ENCODE results near the gene PHF21A. TPM values are rescaled to one million over a fixed set of nuclear protein-coding genes. Genes with fewer than 3 reads are reported as not detected.

Gene PHF21A
- total and polyA plus RNA-seq, 2 of the 8 experiments (the other 6 are each of a cell fraction or from before 2014, with no cell fraction given), result 17.6 to 40.3 TPM

DNA sequence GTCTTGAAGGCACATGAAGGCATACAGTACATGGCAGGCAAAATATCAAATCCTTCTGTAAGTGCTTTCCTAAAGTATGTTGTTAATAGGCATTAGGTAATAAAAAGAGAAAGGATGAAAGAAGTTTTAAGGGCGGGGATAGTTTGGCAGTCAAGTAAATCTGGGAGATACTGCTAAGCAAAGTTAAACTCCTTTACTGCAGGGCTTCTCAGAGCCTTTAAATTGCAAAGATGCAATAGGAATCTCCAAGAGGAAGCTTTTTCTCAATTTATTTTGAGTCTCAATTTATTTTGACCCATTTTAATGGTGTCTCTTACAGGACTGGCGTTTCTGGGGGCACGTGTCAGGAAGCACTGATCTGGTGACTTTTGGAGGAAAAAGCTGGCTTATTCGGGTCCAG lies 12.8 kb upstream of the PHF21A start:
- H3K56ac ChIP-seq (replicated peaks; ENCODE audit: insufficient read length, low read depth, low read length), result no peak overlapping the region
- H2AFZ ChIP-seq (ENCODE audit: low read length), result no peak overlapping the region

More for the DNA sequence above, 12.8 kb upstream of the PHF21A start:
- Histone ChIP-seq H3K23ac (ENCODE audit: insufficient read length) (no peak overlapping the region), H3K36me3 (ENCODE audit: control insufficient read depth in 2 of 4, insufficient read depth in 4 of 4, low read length in 3 of 4) (no peaks in the 10 kb centered on the region), H3K18ac (ENCODE audit: extremely low read depth, low read length) (no peak overlapping the region), H4K5ac (ENCODE audit: insufficient read length, low read depth, low read length) (no peak overlapping the region), H2AK5ac (ENCODE audit: low read depth, low read length) (no peak overlapping the region), H3K4me2 (ENCODE audit: insufficient read depth in 1 of 2, low read depth in 2 of 2, low read length in 2 of 2) (no peak overlapping the region), H2BK120ac (replicated peaks; ENCODE audit: low read depth, low read length) (no peak overlapping the region), H2BK20ac (ENCODE audit: low read length) (no peak overlapping the region), H3K4me1 (replicated peaks in 1 of 4; ENCODE audit: control insufficient read depth in 3 of 4, insufficient read depth in 4 of 4, low read length in 3 of 4) (peaks cover 0 to 2% (median 0%) of the 10 kb centered on the region in 4 experiments; a peak in 1 of 7 replicates), H3K27me3 (replicated peaks in 1 of 4; ENCODE audit: control insufficient read depth in 3 of 4, extremely low read depth in 1 of 4, insufficient read depth in 3 of 4, low read length in 3 of 4) (no peaks in the 10 kb centered on the region), H3K4ac (replicated peaks; ENCODE audit: insufficient read length, low read depth, low read length) (no peak overlapping the region), H4K91ac (replicated peaks; ENCODE audit: insufficient read length, low read length) (no peak overlapping the region), H3K4me3 (ENCODE audit: extremely low read depth in 1 of 4, insufficient read depth in 2 of 4, low read depth in 3 of 4, low read length in 4 of 4) (no peak overlapping the region), H4K20me1 (replicated peaks in 1 of 2; ENCODE audit: control insufficient read depth in 1 of 2, insufficient read depth in 2 of 2, low read length in 2 of 2) (no peaks in the 10 kb centered on the region), H3K23me2 (ENCODE audit: low read depth, low read length) (no peaks in the 10 kb centered on the region), H4K8ac (ENCODE audit: extremely low read depth, insufficient read depth, low read length) (no peak overlapping the region), H3K9me3 (ENCODE audit: insufficient read depth in 2 of 2, low read depth in 1 of 2, low read length in 1 of 2) (no peaks in the 10 kb centered on the region), H3K79me1 (ENCODE audit: low read depth, low read length) (no peaks in the 10 kb centered on the region), H3K9ac (replicated peaks in 1 of 4; ENCODE audit: extremely low read depth in 1 of 4, low read depth in 3 of 4, low read length in 3 of 4) (no peak overlapping the region), H2BK12ac (ENCODE audit: low read depth, low read length) (no peak overlapping the region), H3K79me2 (ENCODE audit: control insufficient read depth in 1 of 2, insufficient read depth in 2 of 2, low read length in 2 of 2) (no peaks in the 10 kb centered on the region), H2BK15ac (ENCODE audit: low read length) (no peak overlapping the region), H2BK5ac (ENCODE audit: low read depth, low read length) (no peak overlapping the region), H3K14ac (ENCODE audit: insufficient read length) (no peak overlapping the region), H3K27ac (ENCODE audit: low read depth, low read length) (no peak overlapping the region)
- DNase-seq (ENCODE audit: low read depth in 1 of 2, low spot score in 2 of 2) (no peak), FAIRE-seq (no peak)
- POLR2A ChIA-PET (ENCODE audit: partially characterized antibody), result interaction anchor here (0.8 to 1.8 kb wide), 7 partner anchors 10 to 182 kb away, joined by 3 to 11 read pairs (median 4); no protein-coding TSS in a partner anchor
- TF ChIP-seq GTF2F1 (IDR thresholded peaks at IDR 0.05; ENCODE audit: borderline replicate concordance, low read depth, low read length) (no peak), SAP30 (IDR thresholded peaks at IDR 0.05; ENCODE audit: insufficient read depth, insufficient replicate concordance, low read length) (no peak), BCL11A (IDR thresholded peaks at IDR 0.05; ENCODE audit: low read depth in 2 of 2, low read length in 2 of 2) (no peak), TEAD4 (IDR thresholded peaks at IDR 0.05; ENCODE audit: low read depth, low read length) (no peak), SP2 (IDR thresholded peaks at IDR 0.05; ENCODE audit: low read length) (no peak), KDM4A (IDR thresholded peaks at IDR 0.05; ENCODE audit: low read depth, low read length, severe bottlenecking) (no peak), TAF7 (optimal IDR thresholded peaks at IDR 0.05; ENCODE audit: borderline replicate concordance, low read depth, low read length) (no peak)
- TF ChIP-seq, protein P1, sequence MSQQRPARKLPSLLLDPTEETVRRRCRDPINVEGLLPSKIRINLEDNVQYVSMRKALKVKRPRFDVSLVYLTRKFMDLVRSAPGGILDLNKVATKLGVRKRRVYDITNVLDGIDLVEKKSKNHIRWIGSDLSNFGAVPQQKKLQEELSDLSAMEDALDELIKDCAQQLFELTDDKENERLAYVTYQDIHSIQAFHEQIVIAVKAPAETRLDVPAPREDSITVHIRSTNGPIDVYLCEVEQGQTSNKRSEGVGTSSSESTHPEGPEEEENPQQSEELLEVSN (IDR thresholded peaks at IDR 0.05), result no peak
- TF ChIP-seq, protein P2, sequence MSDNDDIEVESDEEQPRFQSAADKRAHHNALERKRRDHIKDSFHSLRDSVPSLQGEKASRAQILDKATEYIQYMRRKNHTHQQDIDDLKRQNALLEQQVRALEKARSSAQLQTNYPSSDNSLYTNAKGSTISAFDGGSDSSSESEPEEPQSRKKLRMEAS (IDR thresholded peaks at IDR 0.05), result no peak
- 57 to 100% methylated on average over 1 to 4 of the region's 4 CpGs for WGBS, 2 experiments (ENCODE audit: extremely low coverage in 1 of 2, insufficient coverage in 1 of 2, insufficient read length in 1 of 2, insufficient replicate concordance in 2 of 2, low coverage in 1 of 2, low lambda C conversion rate in 2 of 2, missing lambda C conversion rate in 1 of 2)
- CTCF ChIA-PET (ENCODE audit: partially characterized antibody), result interaction anchor here (0.6 to 5.8 kb wide), 22 partner anchors 9 to 1270 kb away, joined by 3 to 25 read pairs (median 4); partner anchors contain the start of gene CREB3L1
